Astrocyte of the hippocampus (primary cell): ENCODE results near the gene DAG1.

Source experiments
- DNase-seq: peaks from one replicate; pipeline ENCODE4 v3.0.0; 2011; ENCODE audit warnings: low read depth, low spot score

The DAG1 gene

GRCh38 chr3:49553692-49554632 is 83.9 kb downstream of the DAG1 start, which contains the start of gene BSN:
BSN (plus strand) TSS chr3:49554477; CDS start chr3:49554603, 126 bp downstream.
- DNase-seq, result peak; percentile 97

- no peak for DNase-seq
These were observed 84.7 kb downstream of the DAG1 start for GRCh38 chr3:49554633-49555265.

GRCh38 chr3:49556500-49557275 is 86.6 kb downstream of the DAG1 start:
- DNase-seq, result no peak

GRCh38 chr3:49563040-49563578 is 93.0 kb downstream of the DAG1 start:
- no peak for DNase-seq

- DNase-seq, result no peak
These were observed 93.7 kb downstream of the DAG1 start for GRCh38 chr3:49563766-49564165.

GRCh38 chr3:49566312-49566711 is 96.2 kb downstream of the DAG1 start:
- no peak for DNase-seq

- DNase-seq, result no peak
These were observed 97.3 kb downstream of the DAG1 start for GRCh38 chr3:49567406-49567805.

- DNase-seq, result no peak
These were observed 98.9 kb downstream of the DAG1 start for GRCh38 chr3:49568965-49569364.

- no peak for DNase-seq
These were observed 100.1 kb downstream of the DAG1 start for GRCh38 chr3:49570028-49570654.

- no peak for DNase-seq
These were observed 112.1 kb downstream of the DAG1 start for GRCh38 chr3:49582177-49582576.
